ENCODE results near the gene KNCN.

KNCN gene

DNA sequence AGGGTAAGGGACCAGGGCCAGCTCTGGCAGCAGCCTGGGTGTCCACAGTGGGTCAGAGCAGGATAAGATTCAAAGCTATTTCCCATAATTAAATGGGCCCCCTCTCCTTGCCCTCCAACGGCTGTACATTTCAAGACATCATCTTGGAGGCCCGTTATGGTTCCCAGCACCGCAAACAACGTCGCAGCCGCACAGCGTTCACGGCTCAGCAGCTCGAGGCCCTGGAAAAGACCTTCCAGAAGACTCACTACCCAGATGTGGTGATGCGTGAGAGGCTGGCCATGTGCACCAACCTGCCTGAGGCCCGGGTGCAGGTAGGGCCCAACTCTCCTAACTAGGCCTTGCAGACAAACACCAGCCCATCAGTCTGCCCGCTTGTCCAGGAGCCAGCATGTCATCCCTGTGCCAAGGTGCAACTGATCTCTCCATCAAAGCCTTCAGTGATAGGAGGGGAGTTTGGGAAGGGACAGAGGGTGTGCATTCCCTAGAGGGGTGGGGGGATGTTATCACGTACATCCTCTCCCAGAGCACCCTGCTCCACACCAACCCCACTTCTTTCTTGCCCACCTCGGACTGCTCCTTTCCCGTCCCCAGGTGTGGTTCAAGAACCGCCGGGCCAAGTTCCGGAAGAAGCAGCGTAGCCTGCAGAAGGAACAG, 41.0 kb downstream of the KNCN start:
- in situ Hi-C loops (cut with MboI; ENCODE audit: low sequenced_read_pairs): no loop called here

DNA sequence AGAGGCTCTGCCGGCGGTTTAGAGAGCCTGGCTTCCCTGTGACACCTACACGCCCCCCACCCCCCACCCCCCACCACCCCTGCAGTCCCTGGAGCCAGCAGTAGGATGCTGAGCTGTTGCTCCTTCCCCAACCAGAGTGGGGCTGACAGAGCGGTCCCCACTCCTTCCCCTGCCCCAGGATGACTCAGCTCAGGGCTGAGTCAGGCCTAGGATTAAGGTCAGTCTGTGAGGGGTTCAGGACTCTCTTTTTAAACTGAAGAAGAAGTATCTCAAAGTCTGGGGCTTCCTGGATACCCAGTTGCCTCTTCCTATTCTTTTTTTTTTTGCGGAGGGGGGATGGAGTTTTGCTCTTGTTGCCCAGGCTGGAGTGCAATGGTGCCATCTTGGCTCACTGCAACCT, 42.7 kb downstream of the KNCN start:
- in situ Hi-C loops (cut with MboI; ENCODE audit: low sequenced_read_pairs): no loop called here

DNA sequence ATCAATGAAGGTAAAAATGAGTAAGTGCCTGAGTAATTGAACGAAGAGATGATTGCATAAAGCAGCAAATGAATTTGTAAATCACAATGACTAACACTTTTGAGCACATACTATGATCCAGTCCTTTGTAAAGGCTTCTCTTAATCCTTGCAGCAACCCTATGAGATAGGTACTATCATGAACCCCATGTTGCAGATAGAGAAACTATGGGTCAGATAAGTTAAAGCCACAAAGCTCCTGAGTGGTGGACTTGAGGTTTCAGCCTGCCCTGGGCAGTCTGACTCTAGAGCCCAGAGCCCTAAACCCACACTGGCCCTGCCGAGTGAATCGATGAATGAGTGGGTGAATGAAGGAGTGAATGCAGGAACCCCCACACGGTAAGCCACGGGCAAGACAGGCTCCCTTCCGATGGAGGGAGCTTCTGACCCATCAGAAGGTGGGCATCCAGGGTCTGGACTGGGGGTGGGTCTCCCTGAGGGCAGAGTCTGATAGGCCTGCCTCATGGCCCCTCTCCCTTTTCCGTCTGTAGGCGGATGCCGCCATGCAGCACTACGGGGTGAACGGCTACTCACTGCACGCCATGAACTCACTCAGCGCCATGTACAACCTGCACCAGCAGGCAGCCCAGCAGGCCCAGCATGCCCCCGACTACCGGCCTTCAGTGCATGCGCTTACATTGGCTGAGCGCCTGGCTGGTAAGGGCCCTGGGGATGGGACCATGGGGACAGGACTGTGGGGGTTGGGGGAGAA, 44.8 kb downstream of the KNCN start:
- in situ Hi-C loops (cut with MboI; ENCODE audit: low sequenced_read_pairs): no loop called here

DNA sequence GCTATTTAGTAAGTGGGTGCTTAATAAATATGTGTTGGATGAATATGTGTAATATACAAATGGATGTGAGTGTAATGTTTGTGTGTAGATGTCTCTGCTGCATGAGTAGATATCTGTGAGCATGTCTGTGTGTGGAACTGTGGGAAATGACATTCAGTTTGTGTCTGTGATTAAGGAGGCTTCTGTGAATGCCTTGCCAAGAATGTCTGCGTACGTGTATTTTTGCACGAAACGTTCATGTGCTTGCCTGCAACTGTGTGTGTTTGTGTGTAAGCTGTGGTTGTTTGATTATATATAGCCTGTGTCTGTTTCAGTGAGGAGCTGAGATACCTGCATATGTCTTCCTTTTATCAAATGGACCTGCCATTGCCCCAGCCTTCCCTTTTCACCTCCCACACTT, 48.0 kb downstream of the KNCN start:
- in situ Hi-C loops (cut with MboI; ENCODE audit: low sequenced_read_pairs): no loop called here

DNA sequence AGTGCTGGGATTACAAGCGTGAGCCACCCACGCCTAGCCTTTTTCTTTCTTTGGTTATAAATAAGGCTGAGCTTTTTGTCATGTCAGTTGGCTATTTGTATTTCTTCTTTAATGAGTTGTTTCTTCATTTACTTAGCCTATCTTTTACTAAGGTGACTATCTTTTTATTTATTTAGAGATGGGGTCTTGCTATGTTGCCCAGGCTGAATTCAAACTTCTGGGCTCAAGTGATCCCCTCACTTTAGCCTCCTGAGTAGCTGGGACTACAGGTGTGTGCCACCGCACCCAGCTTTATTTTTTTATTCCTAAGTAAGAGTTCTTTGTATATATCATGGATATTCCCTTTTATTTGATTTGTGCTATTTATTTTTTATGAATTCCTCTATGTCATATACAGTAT, 49.9 kb downstream of the KNCN start:
- in situ Hi-C loops (cut with MboI; ENCODE audit: low sequenced_read_pairs): no loop called here

DNA sequence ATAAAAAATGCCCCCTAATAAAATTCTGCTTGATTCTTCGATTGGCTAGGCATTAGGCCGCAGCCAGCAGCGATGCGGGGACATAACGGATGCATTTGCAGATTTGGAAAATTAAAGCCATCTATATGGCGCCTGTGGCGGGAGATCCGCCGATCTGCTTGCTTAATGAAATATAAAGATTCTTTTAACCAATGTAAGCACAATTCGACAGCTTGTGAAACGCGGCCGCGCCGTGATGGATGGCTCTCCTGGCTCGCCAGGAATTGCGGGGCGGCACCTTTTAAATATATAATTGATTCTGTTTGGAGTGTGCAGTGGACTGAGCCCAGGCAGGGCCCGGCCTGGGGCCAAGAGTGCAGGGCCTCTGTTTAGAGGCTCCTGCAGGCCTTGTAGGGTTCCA, 53.8 kb downstream of the KNCN start:
- in situ Hi-C loops (cut with MboI; ENCODE audit: low sequenced_read_pairs): no loop called here

DNA sequence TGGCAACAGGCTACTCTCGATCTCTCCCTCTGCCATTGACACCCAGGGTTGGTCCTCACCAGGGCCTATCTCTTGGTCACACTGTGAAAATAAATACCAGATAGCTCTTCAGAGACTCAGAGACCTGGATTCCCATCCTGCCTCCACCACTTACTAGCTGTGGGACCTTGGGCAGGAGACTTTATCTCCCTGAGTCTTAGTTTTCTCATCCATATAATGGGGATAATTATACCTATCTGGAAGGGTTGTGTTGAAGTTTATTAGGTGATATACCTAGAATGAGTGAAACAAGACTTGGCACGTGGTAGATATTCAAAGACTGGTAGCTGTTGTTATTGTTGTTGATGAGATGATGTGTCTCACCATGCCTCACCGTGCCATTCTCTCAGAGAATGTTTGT, 54.4 kb downstream of the KNCN start:
- in situ Hi-C loops (cut with MboI; ENCODE audit: low sequenced_read_pairs): no loop called here

DNA sequence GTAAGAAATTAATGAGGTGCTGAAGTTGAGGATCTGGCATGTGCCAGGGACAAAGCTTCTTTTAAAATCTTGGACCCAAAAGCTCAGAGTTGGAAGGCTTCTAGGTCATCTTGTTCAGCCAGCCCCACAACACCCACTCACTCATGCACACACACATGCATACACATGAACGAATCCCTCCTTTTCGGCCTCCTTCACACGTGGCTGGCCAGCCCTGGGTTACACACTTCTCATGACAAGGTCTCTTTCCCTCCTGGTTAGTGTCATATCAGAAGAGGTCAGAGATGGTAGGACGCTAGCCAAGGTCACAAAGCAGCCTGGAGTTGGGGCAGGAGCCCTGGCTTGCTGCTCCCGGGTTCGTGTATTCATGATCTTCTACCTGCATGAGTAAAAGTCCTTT, 54.9 kb downstream of the KNCN start:
- in situ Hi-C loops (cut with MboI; ENCODE audit: low sequenced_read_pairs): no loop called here

DNA sequence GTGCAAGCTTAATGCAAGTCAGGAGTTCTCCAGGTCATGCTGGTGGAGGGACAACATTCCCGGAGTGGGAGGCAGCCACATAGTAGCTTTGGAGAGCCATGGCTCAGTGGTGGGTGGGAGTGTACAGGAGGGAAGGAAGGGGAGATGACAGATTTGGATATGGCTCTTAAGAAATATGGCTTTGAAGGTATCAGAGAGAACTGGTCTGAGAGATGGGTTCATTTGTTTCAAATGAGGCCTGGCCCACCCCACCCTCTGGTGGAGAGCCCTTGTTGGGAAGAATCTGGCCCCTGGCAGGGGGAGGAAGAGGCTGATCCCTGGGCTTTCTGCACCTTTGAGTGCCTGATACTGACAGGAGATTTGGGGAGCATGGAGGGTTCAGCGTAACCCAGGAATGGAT, 55.7 kb downstream of the KNCN start:
- in situ Hi-C loops (cut with MboI; ENCODE audit: low sequenced_read_pairs): no loop called here

Data from HL-60/S4 (cell line).